HCT116 (cell line): Measurements from ENCODE around the gene LKAAEAR1. TPM values are rescaled to one million over a fixed set of nuclear protein-coding genes. Genes with fewer than 3 reads are reported as not detected.

Experiments used
- ATAC-seq: fragments of 200-7000 bp; cut with Tn5 transposase; 2 replicates; pipeline ENCODE4 v1.9.1; 2020; ENCODE audit warnings: mild to moderate bottlenecking, moderate library complexity
- BruUV-seq: library from RNA; stranded (reverse); fragments of 400-500 nt; replicated peaks from 2 replicates; lab custom pipeline; 2021; lab: Mats Ljungman, UMichigan
- CTCF ChIA-PET: fragments of 300-600 bp; sonication (Branson Sonifier 250); formaldehyde crosslinking; loops from one replicate; lab custom pipeline; 2021; ENCODE audit warnings: antibody characterized with exemption; lab: Charles Lee
- POLR2A ChIA-PET: fragments of 300-600, 350-600 bp; sonication (Branson Sonifier 250); formaldehyde crosslinking; loops from one replicate; lab custom pipeline; 2021; ENCODE audit warnings: antibody characterized with exemption; lab: Charles Lee
- RAD21 ChIA-PET, 2 experiments: fragments of 300-600 bp; sonication (Branson Sonifier 250); formaldehyde crosslinking; loops; one replicate each; lab custom pipeline; 2023; ENCODE audit warnings: low total read pairs in 2 of 2; ENCODE audit not compliant: uncharacterized antibody in 2 of 2, unreplicated experiment in 2 of 2, low non-redundant PET in 1 of 2; lab: Charles Lee
- DNase-seq: peaks from one replicate; pipeline ENCODE4 v3.0.0-alpha.2; 2010; ENCODE audit warnings: low read depth, low spot score
- H2AFZ ChIP-seq: fragments of 200-600 bp; shearing (Covaris generic), sonication (generic); 2 replicates; pipeline ENCODE4 v1.6.1; 2017; ENCODE audit warnings: low read depth, mixed run types, mixed read lengths, antibody characterized with exemption, low read length; ENCODE audit not compliant: poor library complexity, severe bottlenecking
- H3K27ac ChIP-seq: 2 replicates; pipeline ENCODE4 v1.5.1; 2012; ENCODE audit warnings: low read depth, low read length
- H3K27me3 ChIP-seq: fragments of 200-600 bp; sonication (generic); 2 replicates; pipeline ENCODE4 v1.6.1; 2016; ENCODE audit warnings: mixed run types, low read length, mixed read lengths; ENCODE audit not compliant: insufficient read depth
- H3K36me3 ChIP-seq, 2 experiments: fragments of 200-500 bp in 1 of 2; fragments of 200-600 bp in 1 of 2; sonication (Bioruptor generic) in 1 of 2; sonication (generic) in 1 of 2; 2 replicates each; pipeline versions ENCODE4 v1.5.1 to v1.6.1; 2014 to 2016; ENCODE audit warnings: low read length in 2 of 2, inconsistent platforms in 1 of 2, mixed read lengths in 1 of 2, mixed run types in 1 of 2; ENCODE audit not compliant: insufficient read depth in 2 of 2, control insufficient read depth in 1 of 2
- H3K4me1 ChIP-seq, 2 experiments: fragments of 200-600 bp in 1 of 2; sonication (generic) in 1 of 2; 2 replicates each; pipeline versions ENCODE4 v1.5.1 to v1.6.1; 2012 to 2017; ENCODE audit warnings: low read length in 2 of 2, inconsistent platforms in 1 of 2, mild to moderate bottlenecking in 1 of 2, mixed read lengths in 1 of 2, mixed run types in 1 of 2, moderate library complexity in 1 of 2; ENCODE audit not compliant: insufficient read depth in 2 of 2, control insufficient read depth in 1 of 2
- H3K4me2 ChIP-seq: fragments of 200-600 bp; sonication (generic); 2 replicates; pipeline ENCODE4 v1.6.1; 2017; ENCODE audit warnings: mixed run types, low read length, mixed read lengths
- H3K4me3 ChIP-seq, 2 experiments: fragments of 200-600 bp in 1 of 2; sonication (generic) in 1 of 2; replicated peaks in 1 of 2; 2 replicates each; pipeline ENCODE4 v1.5.1; 2011 to 2016; ENCODE audit warnings: low read length in 2 of 2, control low read depth in 1 of 2, low read depth in 1 of 2, mild to moderate bottlenecking in 1 of 2, mixed read lengths in 1 of 2, mixed run types in 1 of 2
- H3K79me2 ChIP-seq: fragments of 200-600 bp; sonication (generic); 2 replicates; pipeline ENCODE4 v1.6.1; 2017; ENCODE audit warnings: mild to moderate bottlenecking, mixed run types, low read length, moderate library complexity, mixed read lengths; ENCODE audit not compliant: insufficient read depth
- H3K9ac ChIP-seq: fragments of 200-600 bp; sonication (generic); 2 replicates; pipeline ENCODE4 v1.6.1; 2016; ENCODE audit warnings: low read length, mixed read lengths
- H3K9me2 ChIP-seq: fragments of 200-600 bp; sonication (generic), shearing (Covaris generic); 2 replicates; pipeline ENCODE4 v1.6.1; 2017; ENCODE audit warnings: mixed run types, mild to moderate bottlenecking, moderate library complexity; ENCODE audit not compliant: insufficient read depth
- H3K9me3 ChIP-seq, 2 experiments: fragments of 200-500 bp in 1 of 2; fragments of 200-600 bp in 1 of 2; sonication (Bioruptor generic) in 1 of 2; sonication (generic) in 1 of 2; 2 replicates each; pipeline ENCODE4 v1.6.1; 2014 to 2017; ENCODE audit warnings: low read length in 2 of 2, mixed read lengths in 2 of 2, inconsistent platforms in 1 of 2, low read depth in 1 of 2, mild to moderate bottlenecking in 1 of 2, mixed run types in 1 of 2, moderate library complexity in 1 of 2; ENCODE audit not compliant: control insufficient read depth in 1 of 2, insufficient read depth in 1 of 2
- H4K20me1 ChIP-seq: fragments of 200-600 bp; sonication (generic), shearing (Covaris generic); 2 replicates; pipeline ENCODE4 v1.6.1; 2017; ENCODE audit warnings: mixed run types, mild to moderate bottlenecking, moderate library complexity; ENCODE audit not compliant: insufficient read depth
- EZH2phosphoT487 ChIP-seq: fragments of 200-600 bp; IDR thresholded peaks from 2 replicates; pipeline ENCODE4 v1.6.1; 2018; ENCODE audit warnings: antibody characterized with exemption, borderline replicate concordance
- SP1 ChIP-seq: IDR thresholded peaks from 2 replicates; pipeline ENCODE4 v1.6.1; 2012; ENCODE audit warnings: low read depth
- SRF ChIP-seq: IDR thresholded peaks from 2 replicates; pipeline ENCODE4 v1.6.1; 2012; ENCODE audit warnings: low read depth
- YY1 ChIP-seq: IDR thresholded peaks from 2 replicates; pipeline ENCODE4 v1.6.1; 2011; ENCODE audit warnings: low read length, low read depth, moderate library complexity, mild to moderate bottlenecking; ENCODE audit not compliant: insufficient replicate concordance; ENCODE audit errors: extremely low read depth
- intact Hi-C: fragments of 100-400 bp; cut with micrococcal nuclease; formaldehyde crosslinking; loops from 2 replicates; pipeline ENCODE4 v1.10.0; 2022
- total RNA-seq: library from RNA; stranded (reverse); gene quantifications from one replicate; pipeline ENCODE4 v1.2.1, GENCODE V29; 2021; ENCODE audit not compliant: unreplicated experiment
- TF ChIP-seq, protein P1 (sequence below): IDR thresholded peaks from 2 replicates; pipeline ENCODE4 v1.6.1; 2012; ENCODE audit warnings: low read depth
- TF ChIP-seq, protein P2 (sequence below): IDR thresholded peaks from 2 replicates; pipeline ENCODE4 v1.6.1; 2012
- TF ChIP-seq, protein P3 (sequence below), 3 experiments: fragments of 200-600 bp in 1 of 3; sonication (generic) in 1 of 3; IDR thresholded peaks in 2 of 3; conservative IDR thresholded peaks in 1 of 3; 2 replicates each; pipeline ENCODE4 v1.5.1; 2012 to 2017; ENCODE audit warnings: low read depth in 2 of 3, low read length in 2 of 3, antibody characterized with exemption in 1 of 3, borderline replicate concordance in 1 of 3, control low read depth in 1 of 3, mild to moderate bottlenecking in 1 of 3, mixed read lengths in 1 of 3, mixed run types in 1 of 3, moderate library complexity in 1 of 3; ENCODE audit not compliant: insufficient read depth in 1 of 3

LKAAEAR1 gene
- total RNA-seq, 1 experiment from 2014 or later, result not detected

DNA sequence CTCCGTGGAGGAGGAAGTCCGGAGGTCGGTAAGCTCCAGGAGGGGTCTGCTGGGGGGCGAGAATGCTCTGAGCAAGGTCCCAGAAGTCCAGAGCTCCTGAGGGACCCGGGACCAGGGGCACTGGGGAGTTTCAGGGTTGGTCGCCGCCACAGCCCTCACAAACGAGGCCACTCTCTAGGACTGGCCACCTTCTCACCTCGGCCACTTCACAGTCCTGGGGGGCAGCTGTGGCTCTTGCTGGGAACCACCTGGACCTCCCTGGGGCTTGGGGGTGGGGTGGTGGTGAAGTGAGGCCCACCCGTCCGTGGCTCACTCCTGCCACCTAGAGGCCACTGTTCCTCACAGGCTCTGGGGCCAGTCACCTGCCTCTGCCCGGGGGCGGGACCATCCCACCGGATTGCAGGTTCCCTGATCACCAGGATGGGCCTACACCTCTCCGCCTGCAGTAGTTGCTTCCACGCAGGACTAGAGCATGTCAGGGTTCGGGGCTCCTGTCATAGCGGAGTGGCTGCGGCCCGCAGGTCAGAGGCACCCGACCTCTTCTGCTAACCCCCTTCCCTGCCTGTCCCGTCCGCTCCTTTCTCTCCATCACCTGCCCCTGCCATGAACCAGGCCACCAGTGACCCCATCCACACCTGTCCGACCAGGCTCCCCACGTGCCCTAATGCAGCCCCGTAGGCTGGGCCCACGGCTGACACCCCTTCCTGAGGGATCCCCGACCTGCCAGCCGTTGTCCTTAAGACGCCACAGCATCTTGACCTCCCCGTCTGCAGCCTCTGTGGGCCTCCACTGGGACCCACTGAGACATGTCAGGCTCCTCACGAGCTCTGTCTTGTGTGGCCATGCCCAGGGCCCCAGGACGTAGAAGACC, 26.3 kb downstream of the LKAAEAR1 start:
- peak; percentile 87 for ATAC-seq
- H2AFZ ChIP-seq, result no peak overlapping the region
- peaks cover 12 to 42% of the 10 kb centered on the region in 2 experiments; a peak in 3 of 4 replicates for H3K4me1 ChIP-seq
- no peak overlapping the region for H3K4me3 ChIP-seq
- H3K27me3 ChIP-seq, result no peaks in the 10 kb centered on the region
- no peak for DNase-seq
- no peaks in the 10 kb centered on the region for H3K9me2 ChIP-seq
- no peaks in the 10 kb centered on the region for H4K20me1 ChIP-seq
- intact Hi-C loops, result loop anchor here (2.0 to 10.0 kb wide), 2 partner anchors 77 to 353 kb away; partner anchors contain the start of genes ARFRP1, PRPF6 and ZGPAT
- H3K36me3 ChIP-seq, result no peaks in the 10 kb centered on the region
- no TSS peak for BruUV-seq
- H3K4me2 ChIP-seq, result peak overlapping the region; percentile 19; the same call in 1 of the 2 replicates
- H3K27ac ChIP-seq, result no peak overlapping the region; the same call in 1 of the 2 replicates
- H3K9me3 ChIP-seq, result no peaks in the 10 kb centered on the region
- no peak overlapping the region for H3K9ac ChIP-seq
- ChIA-PET RAD21 (no interaction called here), POLR2A (no interaction called here), CTCF (interaction anchor here (1.0 to 1.4 kb wide), 3 partner anchors 19 to 520 kb away, joined by 5 to 9 read pairs (median 8); partner anchors contain the start of genes PRPF6 and PTK6)
- TF ChIP-seq EZH2phosphoT487 (no peak), YY1 (no peak), SP1 (no peak), SRF (no peak)
- TF ChIP-seq, protein P1, sequence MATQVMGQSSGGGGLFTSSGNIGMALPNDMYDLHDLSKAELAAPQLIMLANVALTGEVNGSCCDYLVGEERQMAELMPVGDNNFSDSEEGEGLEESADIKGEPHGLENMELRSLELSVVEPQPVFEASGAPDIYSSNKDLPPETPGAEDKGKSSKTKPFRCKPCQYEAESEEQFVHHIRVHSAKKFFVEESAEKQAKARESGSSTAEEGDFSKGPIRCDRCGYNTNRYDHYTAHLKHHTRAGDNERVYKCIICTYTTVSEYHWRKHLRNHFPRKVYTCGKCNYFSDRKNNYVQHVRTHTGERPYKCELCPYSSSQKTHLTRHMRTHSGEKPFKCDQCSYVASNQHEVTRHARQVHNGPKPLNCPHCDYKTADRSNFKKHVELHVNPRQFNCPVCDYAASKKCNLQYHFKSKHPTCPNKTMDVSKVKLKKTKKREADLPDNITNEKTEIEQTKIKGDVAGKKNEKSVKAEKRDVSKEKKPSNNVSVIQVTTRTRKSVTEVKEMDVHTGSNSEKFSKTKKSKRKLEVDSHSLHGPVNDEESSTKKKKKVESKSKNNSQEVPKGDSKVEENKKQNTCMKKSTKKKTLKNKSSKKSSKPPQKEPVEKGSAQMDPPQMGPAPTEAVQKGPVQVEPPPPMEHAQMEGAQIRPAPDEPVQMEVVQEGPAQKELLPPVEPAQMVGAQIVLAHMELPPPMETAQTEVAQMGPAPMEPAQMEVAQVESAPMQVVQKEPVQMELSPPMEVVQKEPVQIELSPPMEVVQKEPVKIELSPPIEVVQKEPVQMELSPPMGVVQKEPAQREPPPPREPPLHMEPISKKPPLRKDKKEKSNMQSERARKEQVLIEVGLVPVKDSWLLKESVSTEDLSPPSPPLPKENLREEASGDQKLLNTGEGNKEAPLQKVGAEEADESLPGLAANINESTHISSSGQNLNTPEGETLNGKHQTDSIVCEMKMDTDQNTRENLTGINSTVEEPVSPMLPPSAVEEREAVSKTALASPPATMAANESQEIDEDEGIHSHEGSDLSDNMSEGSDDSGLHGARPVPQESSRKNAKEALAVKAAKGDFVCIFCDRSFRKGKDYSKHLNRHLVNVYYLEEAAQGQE, result no peak
- TF ChIP-seq, protein P2, sequence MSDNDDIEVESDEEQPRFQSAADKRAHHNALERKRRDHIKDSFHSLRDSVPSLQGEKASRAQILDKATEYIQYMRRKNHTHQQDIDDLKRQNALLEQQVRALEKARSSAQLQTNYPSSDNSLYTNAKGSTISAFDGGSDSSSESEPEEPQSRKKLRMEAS, result no peak
- TF ChIP-seq, protein P3, sequence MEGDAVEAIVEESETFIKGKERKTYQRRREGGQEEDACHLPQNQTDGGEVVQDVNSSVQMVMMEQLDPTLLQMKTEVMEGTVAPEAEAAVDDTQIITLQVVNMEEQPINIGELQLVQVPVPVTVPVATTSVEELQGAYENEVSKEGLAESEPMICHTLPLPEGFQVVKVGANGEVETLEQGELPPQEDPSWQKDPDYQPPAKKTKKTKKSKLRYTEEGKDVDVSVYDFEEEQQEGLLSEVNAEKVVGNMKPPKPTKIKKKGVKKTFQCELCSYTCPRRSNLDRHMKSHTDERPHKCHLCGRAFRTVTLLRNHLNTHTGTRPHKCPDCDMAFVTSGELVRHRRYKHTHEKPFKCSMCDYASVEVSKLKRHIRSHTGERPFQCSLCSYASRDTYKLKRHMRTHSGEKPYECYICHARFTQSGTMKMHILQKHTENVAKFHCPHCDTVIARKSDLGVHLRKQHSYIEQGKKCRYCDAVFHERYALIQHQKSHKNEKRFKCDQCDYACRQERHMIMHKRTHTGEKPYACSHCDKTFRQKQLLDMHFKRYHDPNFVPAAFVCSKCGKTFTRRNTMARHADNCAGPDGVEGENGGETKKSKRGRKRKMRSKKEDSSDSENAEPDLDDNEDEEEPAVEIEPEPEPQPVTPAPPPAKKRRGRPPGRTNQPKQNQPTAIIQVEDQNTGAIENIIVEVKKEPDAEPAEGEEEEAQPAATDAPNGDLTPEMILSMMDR (IDR thresholded peaks at IDR 0.05 in 2 of 3, conservative IDR thresholded peaks at IDR 0.05 in 1 of 3; ENCODE audit: borderline replicate concordance in 1 of 3, insufficient read depth in 1 of 3, low read depth in 2 of 3, low read length in 2 of 3), result peak in 2 of 3 experiments; percentile 85 to 93; a peak in 4 of 6 replicates
- H3K79me2 ChIP-seq, result no peaks in the 10 kb centered on the region
